ENCODE measurements around the gene RYR2.

Gene RYR2

GRCh38 chr1:237405912-237406311 is 363.9 kb downstream of the RYR2 start:
- ATAC-seq = no peak
- TF ChIP-seq ZNF565 (CRISPR knock-in tag; conservative IDR thresholded peaks at IDR 0.05; ENCODE audit: low read depth) (no peak), TCF4 (CRISPR knock-in tag; IDR thresholded peaks at IDR 0.05; ENCODE audit: borderline replicate concordance) (no peak), ISL1 (CRISPR knock-in tag; IDR thresholded peaks at IDR 0.05) (no peak), TOX (CRISPR knock-in tag; IDR thresholded peaks at IDR 0.05; ENCODE audit: borderline replicate concordance) (no peak), BACH2 (CRISPR knock-in tag; IDR thresholded peaks at IDR 0.05; ENCODE audit: borderline replicate concordance) (no peak), GLIS3 (CRISPR knock-in tag; IDR thresholded peaks at IDR 0.05) (no peak), CREB5 (CRISPR knock-in tag; IDR thresholded peaks at IDR 0.05; ENCODE audit: low read depth) (no peak), ESRRG (CRISPR knock-in tag; IDR thresholded peaks at IDR 0.05) (no peak), ZNF70 (CRISPR knock-in tag; IDR thresholded peaks at IDR 0.05) (no peak), CSDC2 (CRISPR knock-in tag; IDR thresholded peaks at IDR 0.05) (no peak), POU6F1 (CRISPR knock-in tag; IDR thresholded peaks at IDR 0.05; ENCODE audit: borderline replicate concordance, low read depth) (no peak), RARB (CRISPR knock-in tag; IDR thresholded peaks at IDR 0.05) (no peak), CSRNP3 (CRISPR knock-in tag; IDR thresholded peaks at IDR 0.05) (no peak), ZNF8 (CRISPR knock-in tag; IDR thresholded peaks at IDR 0.05) (no peak), ZC3H10 (CRISPR knock-in tag; IDR thresholded peaks at IDR 0.05) (no peak), ARNTL (CRISPR knock-in tag; IDR thresholded peaks at IDR 0.05; ENCODE audit: borderline replicate concordance, low read depth) (no peak), ZFP30 (CRISPR knock-in tag; IDR thresholded peaks at IDR 0.05) (no peak)

DNA sequence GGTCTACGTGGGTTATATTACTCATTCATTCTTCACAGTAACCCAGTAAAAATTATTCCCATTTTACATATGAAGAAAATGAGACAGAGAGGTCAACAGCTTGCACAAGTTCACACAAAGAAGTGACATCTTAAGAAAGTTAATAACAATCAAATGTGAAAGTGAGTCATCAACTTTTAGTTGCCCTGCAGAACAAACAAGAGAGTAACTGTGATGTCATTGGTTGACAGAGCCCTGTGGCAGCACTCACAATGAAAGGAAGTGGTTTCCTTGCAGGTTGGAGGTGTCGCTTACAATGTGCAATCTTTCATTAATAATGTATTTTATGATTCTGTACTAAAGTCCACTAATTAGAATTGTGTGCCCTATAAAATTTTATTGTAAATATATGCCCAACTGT is 369.6 kb downstream of the RYR2 start:
- no peak for TF ChIP-seq CREB5 (CRISPR knock-in tag; IDR thresholded peaks at IDR 0.05; ENCODE audit: low read depth)
- no peak for TF ChIP-seq SNAI2 (CRISPR knock-in tag; IDR thresholded peaks at IDR 0.05)
- no peak for TF ChIP-seq ZNF8 (CRISPR knock-in tag; IDR thresholded peaks at IDR 0.05)
- no peak for TF ChIP-seq TOX (CRISPR knock-in tag; IDR thresholded peaks at IDR 0.05; ENCODE audit: borderline replicate concordance)
- TF ChIP-seq OSR1 (CRISPR knock-in tag; IDR thresholded peaks at IDR 0.05) = no peak
- no peak for TF ChIP-seq BACH2 (CRISPR knock-in tag; IDR thresholded peaks at IDR 0.05; ENCODE audit: borderline replicate concordance)
- no peak for ATAC-seq

DNA sequence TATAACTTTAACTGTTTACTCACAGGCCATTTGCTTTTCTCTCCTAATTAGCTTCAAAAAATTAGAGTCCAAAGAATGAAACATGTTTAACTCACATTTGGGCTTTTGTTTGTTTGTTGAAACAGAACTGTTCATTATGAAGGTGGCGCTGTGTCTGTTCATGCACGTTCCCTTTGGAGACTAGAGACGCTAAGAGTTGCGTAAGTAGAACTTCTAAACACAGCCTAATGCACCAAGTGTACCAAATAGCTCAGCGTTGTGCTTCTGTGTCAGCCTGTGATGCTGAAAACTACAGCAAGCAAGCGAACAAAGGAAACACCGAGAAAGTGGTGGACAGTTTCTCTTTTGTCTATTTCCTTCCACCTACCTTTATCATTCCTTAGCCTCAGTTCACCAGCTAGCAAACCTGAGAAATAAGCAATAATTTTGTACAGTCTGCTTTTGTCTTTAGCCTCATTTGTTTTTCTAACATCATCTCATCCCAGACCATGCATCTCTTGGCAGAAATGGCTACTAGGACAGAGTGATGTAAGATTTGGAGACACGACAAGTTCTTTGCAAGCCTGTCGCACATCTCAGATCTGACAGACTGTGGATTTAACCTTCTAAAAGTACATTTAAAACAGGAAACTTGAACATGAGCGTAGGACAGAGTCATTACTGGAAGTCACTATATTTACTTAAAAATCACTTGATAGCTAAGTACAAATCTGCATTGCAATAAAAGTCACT is 375.1 kb downstream of the RYR2 start:
- TF ChIP-seq CSDC2 (CRISPR knock-in tag; IDR thresholded peaks at IDR 0.05) = no peak
- no peak for TF ChIP-seq BACH2 (CRISPR knock-in tag; IDR thresholded peaks at IDR 0.05; ENCODE audit: borderline replicate concordance)
- no peak for TF ChIP-seq ISL1 (CRISPR knock-in tag; IDR thresholded peaks at IDR 0.05)
- TF ChIP-seq ZNF70 (CRISPR knock-in tag; IDR thresholded peaks at IDR 0.05) = no peak
- TF ChIP-seq ARNTL (CRISPR knock-in tag; IDR thresholded peaks at IDR 0.05; ENCODE audit: borderline replicate concordance, low read depth) = no peak
- no peak for TF ChIP-seq ZC3H10 (CRISPR knock-in tag; IDR thresholded peaks at IDR 0.05)
- no peak for TF ChIP-seq ESRRG (CRISPR knock-in tag; IDR thresholded peaks at IDR 0.05)
- no peak for TF ChIP-seq ZFP3 (CRISPR knock-in tag; IDR thresholded peaks at IDR 0.05)
- no peak for TF ChIP-seq RARB (CRISPR knock-in tag; IDR thresholded peaks at IDR 0.05)
- TF ChIP-seq ZNF565 (CRISPR knock-in tag; conservative IDR thresholded peaks at IDR 0.05; ENCODE audit: low read depth) = no peak
- TF ChIP-seq, protein P1, sequence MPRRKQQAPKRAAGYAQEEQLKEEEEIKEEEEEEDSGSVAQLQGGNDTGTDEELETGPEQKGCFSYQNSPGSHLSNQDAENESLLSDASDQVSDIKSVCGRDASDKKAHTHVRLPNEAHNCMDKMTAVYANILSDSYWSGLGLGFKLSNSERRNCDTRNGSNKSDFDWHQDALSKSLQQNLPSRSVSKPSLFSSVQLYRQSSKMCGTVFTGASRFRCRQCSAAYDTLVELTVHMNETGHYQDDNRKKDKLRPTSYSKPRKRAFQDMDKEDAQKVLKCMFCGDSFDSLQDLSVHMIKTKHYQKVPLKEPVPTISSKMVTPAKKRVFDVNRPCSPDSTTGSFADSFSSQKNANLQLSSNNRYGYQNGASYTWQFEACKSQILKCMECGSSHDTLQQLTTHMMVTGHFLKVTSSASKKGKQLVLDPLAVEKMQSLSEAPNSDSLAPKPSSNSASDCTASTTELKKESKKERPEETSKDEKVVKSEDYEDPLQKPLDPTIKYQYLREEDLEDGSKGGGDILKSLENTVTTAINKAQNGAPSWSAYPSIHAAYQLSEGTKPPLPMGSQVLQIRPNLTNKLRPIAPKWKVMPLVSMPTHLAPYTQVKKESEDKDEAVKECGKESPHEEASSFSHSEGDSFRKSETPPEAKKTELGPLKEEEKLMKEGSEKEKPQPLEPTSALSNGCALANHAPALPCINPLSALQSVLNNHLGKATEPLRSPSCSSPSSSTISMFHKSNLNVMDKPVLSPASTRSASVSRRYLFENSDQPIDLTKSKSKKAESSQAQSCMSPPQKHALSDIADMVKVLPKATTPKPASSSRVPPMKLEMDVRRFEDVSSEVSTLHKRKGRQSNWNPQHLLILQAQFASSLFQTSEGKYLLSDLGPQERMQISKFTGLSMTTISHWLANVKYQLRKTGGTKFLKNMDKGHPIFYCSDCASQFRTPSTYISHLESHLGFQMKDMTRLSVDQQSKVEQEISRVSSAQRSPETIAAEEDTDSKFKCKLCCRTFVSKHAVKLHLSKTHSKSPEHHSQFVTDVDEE (CRISPR knock-in tag; IDR thresholded peaks at IDR 0.05) = no peak
- no peak for TF ChIP-seq POU6F1 (CRISPR knock-in tag; IDR thresholded peaks at IDR 0.05; ENCODE audit: borderline replicate concordance, low read depth)
- TF ChIP-seq TCF4 (CRISPR knock-in tag; IDR thresholded peaks at IDR 0.05; ENCODE audit: borderline replicate concordance) = no peak
- no peak for TF ChIP-seq ZFP30 (CRISPR knock-in tag; IDR thresholded peaks at IDR 0.05)
- no peak for TF ChIP-seq SNAI2 (CRISPR knock-in tag; IDR thresholded peaks at IDR 0.05)
- no peak for TF ChIP-seq GLIS3 (CRISPR knock-in tag; IDR thresholded peaks at IDR 0.05)
- TF ChIP-seq ZNF8 (CRISPR knock-in tag; IDR thresholded peaks at IDR 0.05) = no peak
- TF ChIP-seq PPARA (CRISPR knock-in tag; IDR thresholded peaks at IDR 0.05; ENCODE audit: borderline replicate concordance) = no peak
- no peak for TF ChIP-seq OSR1 (CRISPR knock-in tag; IDR thresholded peaks at IDR 0.05)
- TF ChIP-seq CSRNP3 (CRISPR knock-in tag; IDR thresholded peaks at IDR 0.05) = no peak
- no peak for ATAC-seq
